ENCODE measurements around the gene CARD9.

CARD9 gene

DNA sequence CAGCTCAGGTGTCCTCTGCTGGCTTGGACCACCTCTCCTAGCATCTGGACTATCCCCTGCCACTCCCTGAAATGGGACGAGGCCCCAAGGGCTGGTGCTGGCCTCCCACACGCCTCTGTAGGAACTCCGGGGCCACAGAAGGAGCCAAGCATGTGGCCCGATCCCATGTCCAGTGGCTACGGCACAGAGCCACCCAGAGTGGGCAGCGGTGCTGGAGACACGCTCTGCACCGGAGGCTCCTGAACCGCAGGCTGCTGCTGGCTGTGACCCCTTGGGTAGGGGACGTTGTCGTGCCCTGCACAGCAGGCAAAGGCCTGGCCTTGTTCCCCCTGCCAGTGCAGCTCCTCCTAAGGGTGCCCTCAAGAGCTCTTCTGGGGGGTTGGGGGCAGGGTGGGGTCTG is 6.4 kb upstream of the CARD9 start:
- DNase-seq = no peak

DNA sequence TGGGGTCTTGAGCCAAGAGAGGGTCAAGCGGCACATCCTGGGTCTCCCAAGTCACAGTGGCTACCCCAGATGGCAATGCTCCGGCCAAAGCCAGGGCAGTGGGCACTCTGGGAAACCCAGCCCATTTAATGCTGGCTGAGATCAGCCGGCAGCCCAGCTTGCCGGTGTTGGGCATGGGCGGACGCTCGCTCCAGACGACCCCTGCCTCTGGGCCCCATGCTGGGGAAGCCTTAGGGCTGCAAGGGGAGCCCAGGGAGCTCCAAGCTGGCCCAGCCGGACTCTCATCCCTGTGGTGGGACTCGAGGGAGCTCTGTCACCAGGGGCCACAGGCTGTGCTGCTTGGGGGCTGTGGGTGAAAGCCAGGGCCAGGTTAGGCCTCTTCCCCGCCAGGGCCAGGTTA is 5.9 kb upstream of the CARD9 start:
- DNase-seq = no peak

GRCh38 chr9:136379003-136379287 is 5.5 kb upstream of the CARD9 start:
- no peak for DNase-seq

GRCh38 chr9:136378170-136379002 is 4.9 kb upstream of the CARD9 start:
- DNase-seq = no peak

DNA sequence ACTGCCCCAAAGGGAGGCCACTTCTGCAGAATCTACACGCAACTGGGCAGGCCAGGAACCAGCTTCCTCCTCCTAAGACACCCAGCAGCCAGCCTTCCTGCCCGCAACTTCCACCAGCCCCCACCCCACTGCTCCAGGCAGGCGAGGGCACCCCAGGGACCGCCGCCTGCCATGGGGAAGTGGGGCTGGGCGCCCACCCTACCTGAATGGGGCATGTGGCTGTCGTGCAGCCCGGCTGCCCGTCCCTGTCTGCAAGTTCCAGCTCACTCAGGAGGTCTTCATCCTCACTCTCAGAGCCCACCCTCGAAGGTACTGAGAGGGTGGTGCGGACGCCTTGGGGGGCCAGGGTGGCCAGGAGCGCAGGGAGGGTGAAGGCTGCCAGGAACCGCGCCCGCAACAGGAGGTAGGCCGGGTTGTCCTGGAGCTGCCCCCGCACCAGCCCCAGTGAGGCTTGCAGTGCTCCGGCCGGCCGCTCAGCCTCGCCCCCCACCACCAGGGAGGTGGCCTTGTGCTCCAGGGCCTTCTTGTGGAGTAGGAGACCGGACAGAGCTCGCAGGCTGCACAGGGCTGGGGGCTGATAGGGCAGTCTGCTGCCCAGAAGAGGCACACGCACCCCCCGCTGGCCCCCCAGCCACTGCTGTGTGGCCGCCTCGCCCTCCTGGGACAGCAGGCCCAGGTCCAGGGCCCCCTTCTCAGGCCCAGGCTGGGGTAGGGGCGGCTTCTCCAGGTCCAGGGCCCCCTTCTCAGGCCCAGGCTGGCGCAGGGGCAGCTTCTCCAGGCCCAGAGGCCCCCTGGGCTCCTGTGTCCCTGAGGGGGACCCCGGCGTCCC is 4.1 kb upstream of the CARD9 start:
- no peak for DNase-seq

- no peak for DNase-seq
Measured at GRCh38 chr9:136376457-136376856, 3.0 kb upstream of the CARD9 start.

DNA sequence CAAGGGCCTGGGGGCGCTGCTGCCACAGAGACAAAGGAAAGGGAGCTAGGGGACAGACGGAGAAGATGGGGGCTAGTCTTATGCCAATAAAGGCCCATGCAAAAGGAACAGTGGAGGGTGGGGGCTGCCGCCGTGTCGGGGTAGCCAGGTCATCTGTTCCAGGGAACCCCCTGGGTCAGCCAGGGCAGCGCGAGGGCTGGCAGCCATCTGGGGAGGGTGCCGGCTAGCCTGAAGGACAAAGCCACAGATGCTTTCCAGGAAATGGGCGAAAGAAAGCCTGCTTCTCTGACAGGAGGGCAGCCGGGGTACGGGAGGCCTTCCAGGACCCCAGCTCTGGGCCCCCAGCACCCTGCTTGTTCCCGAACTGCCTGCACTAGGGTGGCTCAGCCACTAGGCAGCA is 1.6 kb upstream of the CARD9 start:
- no peak for DNase-seq

- DNase-seq = no peak
Measured at GRCh38 chr9:136374183-136374575, 710 bp upstream of the CARD9 start.

DNA sequence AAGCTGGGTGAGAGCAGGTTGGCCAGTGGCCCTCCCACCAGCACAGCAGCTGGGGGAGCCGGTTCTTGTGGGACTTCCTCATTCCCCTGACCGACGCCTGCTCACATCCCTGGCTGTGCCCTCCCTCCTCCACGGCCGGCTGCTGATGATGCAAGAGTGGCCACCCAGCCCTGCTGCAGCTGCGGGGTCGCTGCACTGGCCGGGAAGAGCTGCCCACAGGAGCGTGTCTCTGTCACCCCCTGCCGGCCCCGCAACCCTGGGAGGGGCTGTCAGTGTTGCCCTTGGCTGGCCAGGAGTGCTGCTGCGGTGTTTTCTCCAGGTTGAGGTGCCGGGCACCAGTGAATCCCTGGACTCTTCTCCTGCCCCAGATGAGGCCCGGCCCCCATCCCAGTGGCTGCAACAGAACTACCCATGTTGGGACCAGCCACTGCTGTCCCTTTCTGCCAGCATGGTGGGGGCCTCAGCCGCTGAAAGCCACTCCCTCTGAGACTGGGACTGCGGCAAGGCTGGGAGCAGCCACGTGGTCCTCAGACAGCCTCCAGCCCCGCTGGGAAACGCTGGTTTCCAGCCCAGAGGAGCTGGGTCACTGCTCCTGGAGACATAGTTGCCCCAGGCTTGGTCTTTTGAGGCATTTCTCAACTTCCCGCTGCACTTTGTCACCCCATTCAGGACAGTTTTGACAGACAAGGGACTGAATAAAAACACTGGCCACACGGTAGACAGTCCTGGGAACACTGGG is 739 bp downstream of the CARD9 start:
- no peak for DNase-seq

DNA sequence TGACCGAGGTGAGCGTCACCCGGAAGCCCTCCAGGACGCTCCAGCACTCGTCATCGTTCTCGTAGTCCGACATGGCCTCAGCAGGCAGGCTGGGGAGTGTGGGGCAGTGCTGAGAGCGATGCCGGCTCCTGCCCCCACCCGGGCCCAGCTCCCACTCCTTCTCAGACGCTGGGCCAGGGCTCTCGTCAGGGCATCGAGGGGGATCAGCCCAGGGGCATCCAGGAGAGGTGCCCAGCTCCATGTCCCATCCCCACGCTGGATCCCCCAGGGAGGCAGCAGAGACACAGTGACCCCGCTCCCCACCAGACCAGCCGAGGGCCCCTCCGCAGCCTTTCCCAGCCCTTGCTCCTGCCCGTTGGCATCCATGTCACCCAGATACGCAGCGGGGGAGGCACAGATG is 1.5 kb downstream of the CARD9 start:
- no peak for DNase-seq

- DNase-seq = no peak
Measured at GRCh38 chr9:136371533-136371880, 2.0 kb downstream of the CARD9 start.

GRCh38 chr9:136370687-136371532 is 2.6 kb downstream of the CARD9 start:
- DNase-seq = no peak

DNA sequence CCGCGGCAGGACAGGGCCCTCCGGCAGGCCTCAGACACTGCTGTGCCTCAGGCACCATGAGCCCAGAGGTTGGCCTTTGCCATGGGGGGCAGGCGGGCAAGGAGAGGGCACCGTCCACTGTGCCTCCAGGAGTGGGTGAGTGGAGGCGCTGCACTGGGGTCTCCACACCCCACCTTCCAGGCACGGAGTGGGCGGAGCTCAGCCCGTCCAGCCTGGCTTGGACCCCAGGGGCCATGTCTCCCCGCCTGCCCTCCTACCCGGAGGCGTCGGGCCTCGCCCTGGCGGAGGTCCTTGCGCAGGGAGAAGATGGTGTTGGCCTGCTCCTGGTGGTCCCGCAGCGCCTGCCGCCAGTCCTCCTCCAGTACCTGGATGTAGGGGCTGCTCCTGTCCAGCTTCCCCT is 3.4 kb downstream of the CARD9 start:
- DNase-seq = no peak

DNA sequence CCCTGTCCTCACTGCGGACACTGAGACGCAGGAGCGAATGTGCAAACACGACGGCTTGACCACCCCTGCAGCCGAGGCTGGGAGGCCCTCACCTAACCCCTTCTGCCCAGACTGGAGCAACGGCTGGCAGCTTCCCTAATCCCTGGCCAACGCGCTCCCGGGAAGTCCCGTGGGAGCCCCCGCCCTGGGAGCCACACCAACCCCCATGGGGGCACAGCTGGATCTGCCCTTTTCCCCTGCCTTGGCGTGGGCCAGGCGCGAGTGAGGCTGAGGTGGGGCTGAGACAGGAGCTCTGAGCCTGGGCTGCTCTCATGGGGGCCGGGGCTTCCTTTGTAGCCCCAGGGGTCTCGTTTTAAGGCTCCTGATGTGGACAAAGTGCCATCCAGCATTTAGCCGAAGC is 5.3 kb downstream of the CARD9 start:
- DNase-seq = no peak

DNA sequence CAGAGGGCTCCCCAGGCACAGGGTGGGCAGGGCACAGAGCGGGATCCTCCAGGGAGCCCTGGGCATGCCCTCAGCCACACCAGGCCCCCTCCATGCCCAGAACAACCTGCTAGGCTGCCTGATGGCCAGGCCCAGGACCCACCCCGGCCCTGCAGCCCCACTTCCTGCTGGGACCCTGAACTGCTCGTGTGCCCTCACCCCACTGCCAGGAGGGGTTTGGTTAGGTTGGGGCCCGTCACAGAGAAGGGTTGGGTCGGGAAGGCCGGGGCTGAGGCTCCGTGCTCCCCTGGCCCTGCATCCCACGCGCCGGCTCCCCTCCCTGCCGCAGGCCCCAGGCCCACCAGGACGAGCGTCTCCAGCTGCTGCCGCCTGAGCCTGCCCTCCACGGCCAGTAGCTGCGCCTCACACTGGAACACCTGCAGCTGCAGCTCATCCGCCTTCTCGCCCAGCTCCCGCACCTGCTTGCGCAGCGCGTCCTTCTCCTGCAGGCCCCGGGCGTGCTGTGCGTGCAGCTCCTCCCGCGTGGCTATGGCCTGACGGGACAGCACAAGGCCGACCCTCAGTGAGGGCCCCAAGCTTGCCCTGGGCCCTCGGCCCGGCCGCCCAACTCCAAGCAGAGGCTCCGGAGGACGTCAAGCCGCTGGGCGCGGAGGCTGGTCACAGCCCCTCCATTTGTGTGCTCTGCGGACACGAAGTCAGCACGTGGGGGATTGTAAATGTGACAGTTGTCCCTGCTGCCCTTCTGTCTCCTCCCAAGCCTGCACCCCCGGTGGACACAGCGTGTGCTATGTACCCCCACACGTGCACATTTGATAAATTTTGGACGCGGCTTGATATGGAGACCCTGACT is 5.9 kb downstream of the CARD9 start:
- no peak for DNase-seq

DNA sequence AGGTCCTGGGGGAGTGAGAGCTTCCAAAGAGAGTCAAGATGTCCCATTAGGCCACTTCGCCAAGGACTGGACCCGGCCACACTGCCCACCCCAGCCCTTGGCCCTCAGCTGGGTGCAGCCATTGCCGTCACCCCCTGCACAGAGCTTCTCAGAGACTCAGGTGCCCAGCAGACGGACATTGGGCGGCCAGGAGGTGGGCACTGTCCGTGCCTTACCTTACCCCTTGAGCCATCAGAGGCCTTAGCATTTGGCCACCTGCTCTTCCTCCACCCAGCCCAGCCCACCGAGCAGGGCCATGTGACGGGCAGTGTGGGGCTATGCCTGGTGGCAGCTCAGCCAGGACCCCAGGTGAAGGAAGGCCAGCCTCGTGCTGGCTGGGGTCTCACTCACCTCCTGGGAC is 6.6 kb downstream of the CARD9 start:
- no peak for DNase-seq

DNA sequence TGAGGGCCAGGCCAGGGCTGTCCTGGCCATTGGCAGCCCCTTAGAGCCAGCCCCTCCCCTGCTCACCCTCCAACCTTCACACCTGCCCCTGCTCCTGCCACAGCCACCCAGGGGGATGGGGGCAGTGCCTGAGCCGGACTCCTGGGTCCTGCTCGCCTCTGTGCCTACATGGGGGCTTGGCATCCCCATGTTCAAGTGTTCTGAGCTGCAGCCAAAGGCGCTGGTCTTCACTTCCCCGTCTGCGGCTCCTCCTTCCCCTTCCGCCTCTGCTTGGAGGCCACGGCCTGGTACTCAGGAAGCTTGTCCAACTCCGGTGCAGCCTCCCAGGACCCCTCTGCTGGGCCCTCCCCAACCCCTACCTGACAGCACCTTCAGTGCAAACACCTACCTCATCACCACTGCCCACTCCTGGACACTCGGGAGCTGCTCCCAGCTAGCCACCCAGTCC is 7.7 kb downstream of the CARD9 start:
- DNase-seq = no peak

GRCh38 chr9:136364942-136365774 is 8.3 kb downstream of the CARD9 start:
- no peak for DNase-seq

DNA sequence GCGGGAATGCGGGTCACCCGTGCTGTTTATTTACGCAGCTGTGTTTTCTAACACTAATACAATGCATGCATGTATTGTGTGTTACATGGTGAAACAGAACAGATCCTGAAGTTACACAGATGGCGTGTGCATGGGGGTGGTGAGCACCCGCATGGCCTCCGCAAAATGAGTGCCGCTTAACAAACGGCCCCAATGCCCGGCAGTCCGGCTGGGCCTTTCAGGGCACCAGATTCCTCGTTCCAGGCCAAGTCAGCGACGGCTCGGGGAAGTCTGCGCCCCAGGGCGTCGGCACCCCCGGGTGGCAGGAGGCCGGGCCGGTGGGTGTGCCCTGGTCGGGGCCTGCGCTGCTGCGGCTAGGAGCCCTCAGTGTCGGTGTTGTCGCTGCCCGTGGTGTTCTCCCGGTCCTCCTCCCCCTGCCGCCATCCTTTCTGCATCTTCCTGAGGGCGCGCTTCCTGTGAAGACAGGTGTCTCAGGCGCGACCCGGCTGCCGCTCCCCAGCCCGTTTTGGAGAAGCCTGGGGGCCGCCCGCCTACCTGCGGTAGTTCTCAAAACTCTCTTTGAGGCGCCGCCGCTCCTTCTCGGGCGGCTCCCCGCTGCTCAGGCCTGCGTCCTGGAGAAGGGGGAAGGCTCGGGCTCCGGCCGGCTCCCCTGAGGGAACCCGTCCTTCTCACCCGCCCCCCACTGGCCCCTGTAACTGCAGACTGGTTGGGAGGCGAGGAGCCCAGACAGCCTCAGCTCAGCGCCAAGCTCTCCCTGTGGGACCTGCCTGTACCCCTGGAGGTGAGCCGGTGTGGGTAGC is 9.3 kb downstream of the CARD9 start:
- no peak for DNase-seq
